PC-3 (cell line): ENCODE data around the gene CAMSAP1. TPM values are rescaled to one million over a fixed set of nuclear protein-coding genes. Genes with fewer than 3 reads are reported as not detected.

Source experiments
- ATAC-seq: fragments of 200-7000 bp; cut with Tn5 transposase; 2 replicates; pipeline ENCODE4 v1.9.1; 2020; ENCODE audit warnings: mild to moderate bottlenecking, moderate library complexity
- BruUV-seq: library from RNA; stranded (reverse); fragments of 400-500 nt; replicated peaks from 2 replicates; lab custom pipeline; 2021; lab: Mats Ljungman, UMichigan
- CTCF ChIA-PET: fragments of 300-600 bp; sonication (Branson Sonifier 250); formaldehyde crosslinking; loops from one replicate; lab custom pipeline; 2022; ENCODE audit warnings: antibody characterized with exemption; lab: Charles Lee
- POLR2A ChIA-PET: fragments of 300-600 bp; sonication (Branson Sonifier 250); formaldehyde crosslinking; loops from one replicate; lab custom pipeline; 2022; ENCODE audit warnings: antibody characterized with exemption; ENCODE audit not compliant: unreplicated experiment; lab: Charles Lee
- DNase-seq: peaks from one replicate; pipeline ENCODE4 v3.0.0-alpha.2; 2015
- H2AFZ ChIP-seq: fragments of 300-600 bp; sonication (generic); 2 replicates; pipeline ENCODE4 v1.6.0; 2016; ENCODE audit warnings: antibody characterized with exemption, low read length
- H3F3A ChIP-seq: fragments of 300-600 bp; sonication (generic); one replicate; pipeline ENCODE4 v1.6.0; 2017; ENCODE audit warnings: antibody characterized with exemption, low read length, control low read depth, mild to moderate bottlenecking; ENCODE audit not compliant: unreplicated experiment
- H3K27ac ChIP-seq: fragments of 300-600 bp; sonication (generic); 2 replicates; pipeline ENCODE4 v1.5.1; 2016; ENCODE audit warnings: mild to moderate bottlenecking, low read length
- H3K27me3 ChIP-seq: fragments of 300-600 bp; sonication (generic); 2 replicates; pipeline ENCODE4 v1.6.1; 2016; ENCODE audit warnings: low read length, mixed read lengths
- H3K36me3 ChIP-seq: fragments of 300-600 bp; sonication (generic); 2 replicates; pipeline ENCODE4 v1.6.1; 2016; ENCODE audit warnings: low read depth, mixed run types, low read length, mixed read lengths
- H3K4me1 ChIP-seq: fragments of 300-600 bp; sonication (generic); 2 replicates; pipeline ENCODE4 v1.5.1; 2016; ENCODE audit warnings: low read length; ENCODE audit not compliant: insufficient read depth
- H3K4me2 ChIP-seq: fragments of 300-600 bp; sonication (generic); 2 replicates; pipeline ENCODE4 v1.6.0; 2016; ENCODE audit warnings: low read length
- H3K4me3 ChIP-seq: fragments of 300-600 bp; sonication (generic); 2 replicates; pipeline ENCODE4 v1.5.1; 2016; ENCODE audit warnings: mild to moderate bottlenecking, low read length, mixed read lengths
- H3K79me2 ChIP-seq: fragments of 300-600 bp; sonication (generic); 2 replicates; pipeline ENCODE4 v1.6.1; 2017; ENCODE audit warnings: low read length, mixed read lengths
- H3K9ac ChIP-seq: fragments of 300-600 bp; sonication (generic); 2 replicates; pipeline ENCODE4 v1.6.0; 2016; ENCODE audit warnings: mild to moderate bottlenecking, low read length
- H3K9me2 ChIP-seq: fragments of 300-600 bp; sonication (generic); replicated peaks from 2 replicates; pipeline ENCODE4 v1.6.1; 2016; ENCODE audit warnings: mixed run types, low read length, mixed read lengths
- H3K9me3 ChIP-seq: fragments of 300-600 bp; sonication (generic); 2 replicates; pipeline ENCODE4 v1.6.1; 2016; ENCODE audit warnings: low read length, mixed read lengths
- H4K20me1 ChIP-seq: fragments of 300-600 bp; sonication (generic); 2 replicates; pipeline ENCODE4 v1.6.1; 2016; ENCODE audit warnings: low read length, mixed read lengths
- EZH2 ChIP-seq: fragments of 300-600 bp; sonication (generic); IDR thresholded peaks from one replicate; pipeline ENCODE4 v1.6.1; 2017; ENCODE audit warnings: antibody characterized with exemption, mild to moderate bottlenecking, low read length; ENCODE audit not compliant: unreplicated experiment
- EZH2phosphoT487 ChIP-seq: fragments of 300-600 bp; sonication (generic); IDR thresholded peaks from 2 replicates; pipeline ENCODE4 v1.6.1; 2018; ENCODE audit warnings: mild to moderate bottlenecking, antibody characterized with exemption, low read length, borderline replicate concordance
- intact Hi-C: fragments of 100-400 bp; cut with micrococcal nuclease; formaldehyde crosslinking; loops from 2 replicates; pipeline ENCODE4 v1.9.0; 2023
- total RNA-seq: library from RNA; depleted of rRNA; stranded (reverse); fragments of >200 nt; gene quantifications from 2 replicates; pipeline ENCODE4 v1.2.3, GENCODE V29; 2014
- TF ChIP-seq, protein P1 (sequence below): fragments of 300-600 bp; sonication (generic); conservative IDR thresholded peaks from 2 replicates; pipeline ENCODE4 v1.5.1; 2017; ENCODE audit warnings: antibody characterized with exemption, low read depth, mild to moderate bottlenecking, low read length

The CAMSAP1 gene
- total RNA-seq, 1 experiment from 2014 or later: 16.4 TPM

- H3K9me2 ChIP-seq: no peaks in the 10 kb centered on the region
- no peak overlapping the region for H2AFZ ChIP-seq
- TF ChIP-seq EZH2 (no peak), EZH2phosphoT487 (no peak)
- TF ChIP-seq, protein P1, sequence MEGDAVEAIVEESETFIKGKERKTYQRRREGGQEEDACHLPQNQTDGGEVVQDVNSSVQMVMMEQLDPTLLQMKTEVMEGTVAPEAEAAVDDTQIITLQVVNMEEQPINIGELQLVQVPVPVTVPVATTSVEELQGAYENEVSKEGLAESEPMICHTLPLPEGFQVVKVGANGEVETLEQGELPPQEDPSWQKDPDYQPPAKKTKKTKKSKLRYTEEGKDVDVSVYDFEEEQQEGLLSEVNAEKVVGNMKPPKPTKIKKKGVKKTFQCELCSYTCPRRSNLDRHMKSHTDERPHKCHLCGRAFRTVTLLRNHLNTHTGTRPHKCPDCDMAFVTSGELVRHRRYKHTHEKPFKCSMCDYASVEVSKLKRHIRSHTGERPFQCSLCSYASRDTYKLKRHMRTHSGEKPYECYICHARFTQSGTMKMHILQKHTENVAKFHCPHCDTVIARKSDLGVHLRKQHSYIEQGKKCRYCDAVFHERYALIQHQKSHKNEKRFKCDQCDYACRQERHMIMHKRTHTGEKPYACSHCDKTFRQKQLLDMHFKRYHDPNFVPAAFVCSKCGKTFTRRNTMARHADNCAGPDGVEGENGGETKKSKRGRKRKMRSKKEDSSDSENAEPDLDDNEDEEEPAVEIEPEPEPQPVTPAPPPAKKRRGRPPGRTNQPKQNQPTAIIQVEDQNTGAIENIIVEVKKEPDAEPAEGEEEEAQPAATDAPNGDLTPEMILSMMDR: no peak
- no peak overlapping the region for H3K4me2 ChIP-seq
- H3K36me3 ChIP-seq: no peaks in the 10 kb centered on the region; the same call in 1 of the 2 replicates
- no peaks in the 10 kb centered on the region for H3K27me3 ChIP-seq
- no peak overlapping the region for H3K27ac ChIP-seq
- no peak overlapping the region for H3K4me3 ChIP-seq
- H4K20me1 ChIP-seq: no peaks in the 10 kb centered on the region
- ChIA-PET POLR2A (no interaction called here), CTCF (no interaction called here)
- no peak overlapping the region for H3K9ac ChIP-seq
- no peaks in the 10 kb centered on the region for H3F3A ChIP-seq
- ATAC-seq (peak; percentile 67), DNase-seq (peak; percentile 24)
- H3K4me1 ChIP-seq: peaks cover 10% of the 10 kb centered on the region
- BruUV-seq: no TSS peak
- no peaks in the 10 kb centered on the region for H3K9me3 ChIP-seq
- intact Hi-C loops: no loop called here
- H3K79me2 ChIP-seq: no peaks in the 10 kb centered on the region
Measured at GRCh38 chr9:135850737-135851136, 56.6 kb downstream of the CAMSAP1 start.

DNA sequence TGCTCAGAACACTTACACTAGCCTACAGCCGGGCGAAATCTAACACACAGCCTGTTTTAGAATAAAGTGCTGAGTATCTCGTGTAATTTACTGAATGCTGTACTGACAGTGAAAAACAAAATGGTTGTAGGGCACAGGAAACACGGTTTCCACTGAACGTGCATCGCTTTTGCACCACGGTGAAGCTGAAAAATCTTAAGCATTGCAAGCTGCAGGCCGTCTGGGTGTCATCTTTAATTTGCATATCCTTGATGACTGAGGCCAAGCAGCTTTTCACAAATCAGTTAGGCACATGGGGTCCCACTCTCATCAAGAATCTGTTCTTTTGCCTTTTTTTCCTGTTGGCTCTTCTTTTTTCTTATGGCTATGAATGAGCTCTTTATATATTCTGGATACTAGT lies 58.2 kb downstream of the CAMSAP1 start:
- Histone ChIP-seq H3K4me3 (no peak overlapping the region), H3K9me3 (no peaks in the 10 kb centered on the region), H3K27ac (no peak overlapping the region), H3F3A (no peaks in the 10 kb centered on the region), H3K79me2 (no peaks in the 10 kb centered on the region), H3K9me2 (no peaks in the 10 kb centered on the region), H3K9ac (no peak overlapping the region), H3K27me3 (no peaks in the 10 kb centered on the region), H3K4me1 (peaks cover 10% of the 10 kb centered on the region), H4K20me1 (no peaks in the 10 kb centered on the region), H3K36me3 (no peaks in the 10 kb centered on the region; the same call in 1 of the 2 replicates), H2AFZ (no peak overlapping the region), H3K4me2 (no peak overlapping the region)
- ATAC-seq: no peak
- ChIA-PET POLR2A (no interaction called here), CTCF (no interaction called here)
- BruUV-seq: no TSS peak
- no peak for TF ChIP-seq EZH2
- no peak for TF ChIP-seq EZH2phosphoT487
- TF ChIP-seq, protein P1: no peak
- no peak for DNase-seq
- intact Hi-C loops: no loop called here

GRCh38 chr9:135848341-135849047 lies 58.9 kb downstream of the CAMSAP1 start:
- ChIA-PET CTCF (no interaction called here), POLR2A (interaction anchor here (0.5 kb wide), 1 partner anchor 23 kb away, joined by 4 read pairs; no protein-coding TSS in a partner anchor)
- no peak overlapping the region for H3K9ac ChIP-seq
- TF ChIP-seq, protein P1: no peak
- TF ChIP-seq EZH2phosphoT487 (no peak), EZH2 (no peak)
- no peak overlapping the region for H2AFZ ChIP-seq
- DNase-seq (no peak), ATAC-seq (no peak)
- no peak overlapping the region for H3K27ac ChIP-seq
- intact Hi-C loops: no loop called here
- no peaks in the 10 kb centered on the region for H4K20me1 ChIP-seq
- H3K4me2 ChIP-seq: no peak overlapping the region
- no peaks in the 10 kb centered on the region for H3K79me2 ChIP-seq
- no peaks in the 10 kb centered on the region for H3K9me3 ChIP-seq
- no peaks in the 10 kb centered on the region; the same call in 1 of the 2 replicates for H3K36me3 ChIP-seq
- no peaks in the 10 kb centered on the region for H3F3A ChIP-seq
- H3K4me3 ChIP-seq: no peak overlapping the region
- no peaks in the 10 kb centered on the region for H3K27me3 ChIP-seq
- H3K4me1 ChIP-seq: peaks cover 10% of the 10 kb centered on the region
- no TSS peak for BruUV-seq
- no peaks in the 10 kb centered on the region for H3K9me2 ChIP-seq
